HepG2 (cell line): ENCODE measurements around the gene ATOSB. TPM values are rescaled to one million over a fixed set of nuclear protein-coding genes. Genes with fewer than 3 reads are reported as not detected.

ENCODE experiments used
- ARNT2 ChIP-seq: sonication (generic); formaldehyde crosslinking; IDR thresholded peaks from 2 replicates; pipeline ENCODE4 v1.8.0; 2022; ENCODE audit warnings: mild to moderate bottlenecking, low read depth, missing genetic modification reagents, moderate library complexity
- ATAD3A ChIP-seq: sonication (generic); formaldehyde crosslinking; IDR thresholded peaks from 2 replicates; pipeline ENCODE4 v1.4.0; 2020; ENCODE audit warnings: missing genetic modification reagents
- DDIT3 ChIP-seq: sonication (generic); formaldehyde crosslinking; IDR thresholded peaks from 2 replicates; pipeline ENCODE4 v1.4.0; 2020; ENCODE audit warnings: mild to moderate bottlenecking, missing genetic modification reagents
- HIVEP1 ChIP-seq: sonication (generic); formaldehyde crosslinking; IDR thresholded peaks from 2 replicates; pipeline ENCODE4 v1.4.0; 2020; ENCODE audit warnings: mild to moderate bottlenecking, missing genetic modification reagents
- LCORL ChIP-seq, 2 experiments: fragments of 450-650 bp in 1 of 2; sonication (generic) in 1 of 2; formaldehyde crosslinking in 1 of 2; IDR thresholded peaks; 2 replicates each; pipeline versions ENCODE4 v1.5.0 to v1.6.1; 2017 to 2020; ENCODE audit warnings: antibody characterized with exemption in 1 of 2, missing genetic modification reagents in 1 of 2
- MBD4 ChIP-seq: IDR thresholded peaks from 2 replicates; pipeline ENCODE4 v1.6.1; 2012; ENCODE audit warnings: low read length, inconsistent platforms, borderline replicate concordance
- MTF1 ChIP-seq: sonication (generic); formaldehyde crosslinking; IDR thresholded peaks from 2 replicates; pipeline ENCODE4 v1.5.0; 2020; ENCODE audit warnings: missing genetic modification reagents
- MXI1 ChIP-seq: IDR thresholded peaks from 3 replicates; pipeline ENCODE4 v1.6.1; 2012; ENCODE audit warnings: low read depth, low read length, inconsistent platforms, borderline replicate concordance
- NCOA2 ChIP-seq: sonication (generic); formaldehyde crosslinking; IDR thresholded peaks from 2 replicates; pipeline ENCODE4 v1.8.0; 2022; ENCODE audit warnings: inconsistent platforms
- NFYC ChIP-seq: IDR thresholded peaks from 2 replicates; pipeline ENCODE4 v1.6.1; 2016; ENCODE audit warnings: missing genetic modification reagents, missing compliant biosample characterization
- POLR2A ChIP-seq, 2 experiments: IDR thresholded peaks; 2 replicates each; pipeline ENCODE4 v1.6.1; 2011; ENCODE audit warnings: low read depth in 2 of 2, low read length in 2 of 2, mild to moderate bottlenecking in 1 of 2, moderate library complexity in 1 of 2; ENCODE audit not compliant: insufficient read depth in 1 of 2
- SAFB2 ChIP-seq: sonication (generic); formaldehyde crosslinking; IDR thresholded peaks from 2 replicates; pipeline ENCODE4 v1.5.1; 2020; ENCODE audit warnings: missing genetic modification reagents, low read depth, mild to moderate bottlenecking, borderline replicate concordance
- SALL1 ChIP-seq: sonication (generic); formaldehyde crosslinking; IDR thresholded peaks from 2 replicates; pipeline ENCODE4 v1.8.0; 2022; ENCODE audit warnings: mild to moderate bottlenecking, missing genetic modification reagents
- SKI ChIP-seq: fragments of 450-650 bp; IDR thresholded peaks from one replicate; pipeline ENCODE4 v1.6.1; 2018; ENCODE audit warnings: mild to moderate bottlenecking; ENCODE audit not compliant: partially characterized antibody
- SP1 ChIP-seq, 2 experiments: fragments of 450-650 bp in 1 of 2; sonication (generic) in 1 of 2; formaldehyde crosslinking in 1 of 2; IDR thresholded peaks; 2 replicates each; pipeline versions ENCODE4 v1.4.0 to v1.6.1; 2016 to 2020; ENCODE audit warnings: missing genetic modification reagents in 1 of 2
- TGIF2 ChIP-seq: IDR thresholded peaks from 2 replicates; pipeline ENCODE4 v1.6.1; 2016; ENCODE audit warnings: control low read depth, missing compliant biosample characterization
- ZIK1 ChIP-seq: sonication (generic); formaldehyde crosslinking; IDR thresholded peaks from 2 replicates; pipeline ENCODE4 v1.5.0; 2020; ENCODE audit warnings: mild to moderate bottlenecking, low read depth, missing genetic modification reagents, borderline replicate concordance
- ZNF224 ChIP-seq: sonication (generic); formaldehyde crosslinking; IDR thresholded peaks from 2 replicates; pipeline ENCODE4 v1.5.0; 2020; ENCODE audit warnings: mild to moderate bottlenecking, missing genetic modification reagents
- ZNF280B ChIP-seq: sonication (generic); formaldehyde crosslinking; IDR thresholded peaks from 2 replicates; pipeline ENCODE4 v1.5.0; 2020; ENCODE audit warnings: missing genetic modification reagents, mild to moderate bottlenecking, borderline replicate concordance
- ZNF34 ChIP-seq: sonication (generic); formaldehyde crosslinking; IDR thresholded peaks from 2 replicates; pipeline ENCODE4 v1.4.0; 2020; ENCODE audit warnings: mild to moderate bottlenecking, missing genetic modification reagents, borderline replicate concordance
- ZNF350 ChIP-seq: sonication (generic); formaldehyde crosslinking; IDR thresholded peaks from 2 replicates; pipeline ENCODE4 v1.4.0; 2020; ENCODE audit warnings: mild to moderate bottlenecking, low read depth, missing genetic modification reagents, borderline replicate concordance
- ZNF414 ChIP-seq: sonication (generic); formaldehyde crosslinking; IDR thresholded peaks from 2 replicates; pipeline ENCODE4 v1.5.0; 2020; ENCODE audit warnings: missing genetic modification reagents
- ZNF430 ChIP-seq: sonication (generic); formaldehyde crosslinking; IDR thresholded peaks from 2 replicates; pipeline ENCODE4 v1.9.0; 2021; ENCODE audit warnings: mild to moderate bottlenecking, missing genetic modification reagents
- ZNF513 ChIP-seq: sonication (generic); formaldehyde crosslinking; conservative IDR thresholded peaks from 2 replicates; pipeline ENCODE4 v1.5.0; 2020; ENCODE audit warnings: missing genetic modification reagents
- ZNF589 ChIP-seq: sonication (generic); formaldehyde crosslinking; conservative IDR thresholded peaks from 2 replicates; pipeline ENCODE4 v1.8.0; 2022; ENCODE audit warnings: mild to moderate bottlenecking, moderate library complexity, missing genetic modification reagents
- ZNF788 ChIP-seq: sonication (generic); formaldehyde crosslinking; IDR thresholded peaks from 2 replicates; pipeline ENCODE4 v1.5.0; 2020; ENCODE audit warnings: mild to moderate bottlenecking, missing genetic modification reagents, borderline replicate concordance
- polyA plus RNA-seq, 8 experiments: library from polyadenylated mRNA; depleted of rRNA in 3 of 8; stranded (reverse) in 7 of 8; unstranded in 1 of 8; fragments of >200 nt; fragmentation: Illumina TruSeq in 4 of 8; extraction: Trizol in 4 of 8; gene quantifications; 2 replicates each; pipeline versions ENCODE4 v1.2.1 to v1.2.3, GENCODE V29; 2011 to 2016; ENCODE audit warnings: low read depth in 4 of 8, missing spikeins in 1 of 8, mixed read lengths in 1 of 8; ENCODE audit not compliant: insufficient read depth in 1 of 8
- total RNA-seq, 5 experiments: library from RNA; depleted of rRNA; stranded (reverse); fragments of >200 nt; fragmentation: Illumina TruSeq; extraction: Trizol; gene quantifications; 2 replicates each; pipeline ENCODE4 v1.2.3, GENCODE V29; 2016; ENCODE audit warnings: low read depth in 1 of 5

Gene ATOSB
- total and polyA plus RNA-seq, 2 of the 13 experiments (the other 11 are each of a cell fraction or from before 2014, with no cell fraction given), result 1.9 to 6.4 TPM

- TF ChIP-seq NCOA2 (CRISPR knock-in tag) (no peak), ZNF34 (CRISPR knock-in tag) (no peak), HIVEP1 (CRISPR knock-in tag) (peak; percentile 64), TGIF2 (peak; percentile 53; the same call in 1 of the 2 replicates), ZNF430 (CRISPR knock-in tag) (peak; percentile 11; the same call in 1 of the 2 replicates), ZNF414 (CRISPR knock-in tag) (no peak), DDIT3 (CRISPR knock-in tag) (no peak), ZNF350 (CRISPR knock-in tag) (peak; percentile 47; the same call in 1 of the 2 replicates), SALL1 (peak; percentile 63; the same call in 1 of the 2 replicates), ZIK1 (CRISPR knock-in tag) (no peak), NFYC (CRISPR knock-in tag) (peak; percentile 70), LCORL (IDR thresholded peaks at IDR 0.05) (no peak), LCORL (CRISPR knock-in tag; IDR thresholded peaks at IDR 0.05) (no peak), ZNF513 (CRISPR knock-in tag) (no peak), SAFB2 (CRISPR knock-in tag) (no peak; the same call in 1 of the 2 replicates), MBD4 (no peak), SKI (no peak), ZNF589 (CRISPR knock-in tag) (no peak), ZNF788 (0 out of 2 replicates have a peak, but pooled peaks have one; percentile 13), ZNF280B (CRISPR knock-in tag) (no peak), POLR2A (IDR thresholded peaks at IDR 0.05; ENCODE audit: insufficient read depth in 1 of 2, low read depth in 2 of 2, low read length in 2 of 2) (peak in 1 of 2 experiments; percentile 45; a peak in 1 of 4 replicates), ARNT2 (CRISPR knock-in tag) (peak; percentile 71; the same call in 1 of the 2 replicates), ATAD3A (CRISPR knock-in tag) (no peak), MXI1 (peak; percentile 83; the same call in 1 of the 3 replicates), SP1 (IDR thresholded peaks at IDR 0.05) (0 out of 2 replicates have a peak, but pooled peaks have one; percentile 8), SP1 (CRISPR knock-in tag; IDR thresholded peaks at IDR 0.05) (0 out of 2 replicates have a peak, but pooled peaks have one; percentile 49), ZNF224 (0 out of 2 replicates have a peak, but pooled peaks have one; percentile 11), MTF1 (CRISPR knock-in tag) (no peak)
These were observed at the start of gene ATOSB (continued) for GRCh38 chr9:35115680-35116538.
